ENCODE measurements around the gene LCAT. TPM values are rescaled to one million over a fixed set of nuclear protein-coding genes. Genes with fewer than 3 reads are reported as not detected.

The LCAT gene
- total and polyA plus RNA-seq, 2 donors (not counting 1 experiment from before 2014, with no cell fraction given), result 7.6 to 16.3 TPM

DNA sequence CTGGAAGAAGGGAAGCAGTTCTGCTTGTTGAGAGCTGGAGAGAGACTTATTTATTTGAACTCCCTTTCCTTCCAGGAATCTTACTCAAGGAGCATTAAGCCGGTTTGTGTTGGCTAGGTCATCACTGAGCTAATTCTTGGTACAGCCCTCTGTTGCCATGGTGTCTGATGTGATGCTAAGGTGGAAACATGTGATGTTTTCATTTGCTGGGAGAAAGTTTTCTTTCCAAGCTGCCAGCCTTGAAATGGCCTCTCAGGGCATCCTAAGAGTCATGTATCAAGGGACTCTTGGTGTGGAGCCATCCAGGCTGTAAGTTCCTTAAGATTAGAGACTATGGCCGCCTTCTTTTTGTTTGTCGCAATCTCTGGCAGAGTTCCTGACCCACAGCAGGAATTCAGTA, 46.7 kb downstream of the LCAT start:
- H3K27ac Mint-ChIP-seq, result peak overlapping the region; percentile 66
- H3K9me3 Mint-ChIP-seq (ENCODE audit: insufficient read depth), result no peaks in the 10 kb centered on the region
- peaks cover 31% of the 10 kb centered on the region for H3K4me1 Mint-ChIP-seq
- H3K27me3 Mint-ChIP-seq, result no peaks in the 10 kb centered on the region
- H3K4me3 Mint-ChIP-seq, result no peak overlapping the region
- Histone ChIP-seq H3K9ac (ENCODE audit: low read length) (no peak overlapping the region), H3K9me3 (ENCODE audit: control extremely low read depth in 1 of 3, control insufficient read depth in 2 of 3, insufficient read depth in 1 of 3, low read length in 2 of 3) (no peaks in the 10 kb centered on the region), H3K27ac (ENCODE audit: low read length in 2 of 2) (no peak overlapping the region), H3K36me3 (replicated peaks in 1 of 2; ENCODE audit: control extremely low read depth in 1 of 2, control insufficient read depth in 1 of 2, extremely low read depth in 1 of 2, insufficient read depth in 2 of 2, low read length in 1 of 2) (peaks cover 0 to 2% of the 10 kb centered on the region in 2 experiments), H3K27me3 (replicated peaks in 1 of 4; ENCODE audit: control extremely low read depth in 1 of 4, control insufficient read depth in 3 of 4, insufficient read depth in 4 of 4, low read length in 3 of 4) (no peaks in the 10 kb centered on the region), H3K79me2 (ENCODE audit: control insufficient read depth, insufficient read depth, low read length) (peaks cover 94% of the 10 kb centered on the region), H3K4me2 (replicated peaks; ENCODE audit: low read depth, low read length, poor library complexity, severe bottlenecking) (no peak overlapping the region), H2AFZ (ENCODE audit: insufficient read depth, low read depth, low read length, poor library complexity, severe bottlenecking) (no peak overlapping the region), H3K4me3 (ENCODE audit: control extremely low read depth in 1 of 5, extremely low read depth in 1 of 5, insufficient read depth in 1 of 5, low read depth in 2 of 5, low read length in 4 of 5) (no peak overlapping the region), H4K20me1 (ENCODE audit: control insufficient read depth, insufficient read depth, low read length, poor library complexity, severe bottlenecking) (peaks cover 37% of the 10 kb centered on the region), H3K4me1 (ENCODE audit: control insufficient read depth in 2 of 2, insufficient read depth in 2 of 2, low read length in 2 of 2) (peaks cover 15 to 18% of the 10 kb centered on the region in 2 donors)
- intact Hi-C loops (cut with micrococcal nuclease), result no loop called here
- CTCF ChIA-PET, result interaction anchor here (0.5 to 2.7 kb wide), 5 partner anchors 13 to 144 kb away, joined by 3 to 25 read pairs (median 4); partner anchors contain the start of gene NRN1L
- POLR2A ChIA-PET, result no interaction called here
- 100% methylated on average over 2 of the region's 3 CpGs for WGBS (ENCODE audit: insufficient coverage)
- no peak for TF ChIP-seq EZH2 (IDR thresholded peaks at IDR 0.05; ENCODE audit: borderline replicate concordance, insufficient read depth, low read depth, low read length, poor library complexity, severe bottlenecking)
- TF ChIP-seq CTCF (IDR thresholded peaks at IDR 0.05), result no peak
- no peak for ATAC-seq (ENCODE audit: low read depth)
- DNase-seq, result no peak

DNA sequence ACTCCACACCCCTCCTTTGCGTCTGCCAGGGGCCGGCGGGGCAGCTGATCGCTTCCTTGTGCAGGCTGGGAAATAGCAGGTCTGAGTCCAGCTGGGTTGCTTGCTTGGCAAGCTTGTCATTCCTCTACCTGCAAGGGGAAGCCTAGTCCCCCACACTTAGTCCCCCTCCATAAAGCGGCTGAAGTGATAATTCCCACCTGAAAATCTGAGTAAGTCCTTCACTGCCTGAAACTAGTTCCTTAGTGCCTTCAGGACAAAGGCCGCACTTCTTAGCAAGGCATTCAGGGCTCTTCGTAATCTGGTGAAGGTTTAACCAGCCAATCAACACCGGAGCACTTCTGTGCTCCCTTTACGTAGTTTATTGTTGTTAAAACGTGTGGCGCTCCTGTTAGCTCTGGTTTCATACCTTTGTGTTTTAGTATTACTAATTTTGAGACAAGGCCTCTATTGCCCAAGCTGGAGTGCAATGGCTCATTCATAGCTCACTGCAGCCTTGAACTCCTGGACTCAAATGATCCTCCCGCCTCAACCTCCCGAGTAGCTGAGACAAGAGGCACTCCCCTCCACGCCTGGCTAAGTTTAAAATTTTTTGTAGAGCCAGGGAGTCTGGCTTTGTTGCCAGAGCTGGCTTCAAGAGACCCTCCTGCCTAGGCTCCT, 50.0 kb downstream of the LCAT start:
- Histone ChIP-seq H3K4me2 (replicated peaks; ENCODE audit: low read depth, low read length, poor library complexity, severe bottlenecking) (peak overlapping the region; percentile 92), H3K9ac (ENCODE audit: low read length) (peak overlapping the region; percentile 91), H3K4me1 (ENCODE audit: control insufficient read depth in 2 of 2, insufficient read depth in 2 of 2, low read length in 2 of 2) (peaks cover 16 to 18% of the 10 kb centered on the region in 2 donors), H3K27ac (ENCODE audit: low read length in 2 of 2) (peak overlapping the region; percentile 77 to 95), H3K36me3 (replicated peaks in 1 of 2; ENCODE audit: control extremely low read depth in 1 of 2, control insufficient read depth in 1 of 2, extremely low read depth in 1 of 2, insufficient read depth in 2 of 2, low read length in 1 of 2) (no peaks in the 10 kb centered on the region), H4K20me1 (ENCODE audit: control insufficient read depth, insufficient read depth, low read length, poor library complexity, severe bottlenecking) (peaks cover 21% of the 10 kb centered on the region), H3K4me3 (ENCODE audit: control extremely low read depth in 1 of 5, extremely low read depth in 1 of 5, insufficient read depth in 1 of 5, low read depth in 2 of 5, low read length in 4 of 5) (peak overlapping the region; percentile 54 to 92 (median 76)), H3K27me3 (replicated peaks in 1 of 4; ENCODE audit: control extremely low read depth in 1 of 4, control insufficient read depth in 3 of 4, insufficient read depth in 4 of 4, low read length in 3 of 4) (no peaks in the 10 kb centered on the region), H3K79me2 (ENCODE audit: control insufficient read depth, insufficient read depth, low read length) (peaks cover 66% of the 10 kb centered on the region), H3K9me3 (ENCODE audit: control extremely low read depth in 1 of 3, control insufficient read depth in 2 of 3, insufficient read depth in 1 of 3, low read length in 2 of 3) (no peaks in the 10 kb centered on the region), H2AFZ (ENCODE audit: insufficient read depth, low read depth, low read length, poor library complexity, severe bottlenecking) (peak overlapping the region; percentile 72)
- no peak for DNase-seq
- H3K27me3 Mint-ChIP-seq, result no peaks in the 10 kb centered on the region
- intact Hi-C loops (cut with micrococcal nuclease), result loop anchor here (1.0 to 5.0 kb wide), 7 partner anchors 22 to 190 kb away; partner anchors contain the start of genes CENPT, DDX28, DUS2 and NUTF2
- H3K27ac Mint-ChIP-seq, result peak overlapping the region; percentile 85
- 32% methylated on average over 12 of the region's 14 CpGs for WGBS (ENCODE audit: insufficient coverage)
- TF ChIP-seq EZH2 (IDR thresholded peaks at IDR 0.05; ENCODE audit: borderline replicate concordance, insufficient read depth, low read depth, low read length, poor library complexity, severe bottlenecking) (no peak), CTCF (IDR thresholded peaks at IDR 0.05) (no peak)
- POLR2A ChIA-PET, result interaction anchor here (2.2 kb wide), 1 partner anchor 42 kb away, joined by 19 read pairs; the partner anchor contains the start of gene PSMB10
- H3K4me1 Mint-ChIP-seq, result peaks cover 31% of the 10 kb centered on the region
- ATAC-seq (ENCODE audit: low read depth), result no peak
- no peaks in the 10 kb centered on the region for H3K9me3 Mint-ChIP-seq (ENCODE audit: insufficient read depth)
- peak overlapping the region; percentile 90 for H3K4me3 Mint-ChIP-seq
- CTCF ChIA-PET, result interaction anchor here (1.2 to 3.0 kb wide), 5 partner anchors 10 to 333 kb away, joined by 3 to 23 read pairs (median 4); partner anchors contain the start of gene NRN1L

Measured in B cell (primary cell).